ENCODE data around the gene RAB3A. TPM values are rescaled to one million over a fixed set of nuclear protein-coding genes. Genes with fewer than 3 reads are reported as not detected.
A peak's percentile ranks its signal among the peaks of the same experiment; 100 is the strongest.

RAB3A gene
- total RNA-seq, 4 donors from 2014 or later, result 0.63 to 2.0 TPM; not detected in 2

DNA sequence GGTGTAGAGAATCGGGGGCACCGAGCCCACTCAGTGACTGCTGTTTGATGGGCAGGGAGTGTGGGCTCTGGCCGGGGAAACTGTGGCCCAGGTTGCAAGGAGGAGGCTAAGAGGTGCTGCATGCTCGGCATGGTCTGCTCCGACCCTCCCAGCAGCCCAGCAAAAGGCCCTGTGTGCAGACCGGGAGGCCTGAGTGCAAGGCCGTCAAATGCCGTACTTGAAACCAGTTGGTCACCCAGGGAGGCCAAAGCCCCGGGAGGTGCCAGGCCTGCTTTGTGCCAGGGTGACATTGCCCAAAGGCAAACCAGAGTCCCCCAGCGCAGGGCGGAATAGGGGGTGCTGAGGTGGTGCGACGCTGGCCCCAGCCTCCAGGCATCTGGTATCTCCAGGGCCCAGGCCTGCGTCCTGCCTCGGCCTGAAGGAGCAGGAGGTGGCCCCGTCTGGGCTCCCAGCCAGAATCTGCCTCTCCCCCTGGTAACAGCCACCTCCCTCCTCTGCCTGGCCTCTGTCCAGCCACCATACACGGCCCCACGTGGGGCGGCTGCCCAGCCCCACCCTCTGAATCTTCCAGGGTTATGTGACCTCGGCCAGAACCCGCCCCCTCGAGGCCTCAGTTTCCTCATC lies 46.9 kb downstream of the RAB3A start:
- TF ChIP-seq, protein P1, sequence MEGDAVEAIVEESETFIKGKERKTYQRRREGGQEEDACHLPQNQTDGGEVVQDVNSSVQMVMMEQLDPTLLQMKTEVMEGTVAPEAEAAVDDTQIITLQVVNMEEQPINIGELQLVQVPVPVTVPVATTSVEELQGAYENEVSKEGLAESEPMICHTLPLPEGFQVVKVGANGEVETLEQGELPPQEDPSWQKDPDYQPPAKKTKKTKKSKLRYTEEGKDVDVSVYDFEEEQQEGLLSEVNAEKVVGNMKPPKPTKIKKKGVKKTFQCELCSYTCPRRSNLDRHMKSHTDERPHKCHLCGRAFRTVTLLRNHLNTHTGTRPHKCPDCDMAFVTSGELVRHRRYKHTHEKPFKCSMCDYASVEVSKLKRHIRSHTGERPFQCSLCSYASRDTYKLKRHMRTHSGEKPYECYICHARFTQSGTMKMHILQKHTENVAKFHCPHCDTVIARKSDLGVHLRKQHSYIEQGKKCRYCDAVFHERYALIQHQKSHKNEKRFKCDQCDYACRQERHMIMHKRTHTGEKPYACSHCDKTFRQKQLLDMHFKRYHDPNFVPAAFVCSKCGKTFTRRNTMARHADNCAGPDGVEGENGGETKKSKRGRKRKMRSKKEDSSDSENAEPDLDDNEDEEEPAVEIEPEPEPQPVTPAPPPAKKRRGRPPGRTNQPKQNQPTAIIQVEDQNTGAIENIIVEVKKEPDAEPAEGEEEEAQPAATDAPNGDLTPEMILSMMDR (IDR thresholded peaks at IDR 0.05), result no peak
- DNase-seq (ENCODE audit: low spot score) (no peak), ATAC-seq (ENCODE audit: low FRiP score) (no peak)

- DNase-seq (ENCODE audit: low spot score), result no peak
- TF ChIP-seq, protein P1 (IDR thresholded peaks at IDR 0.05), result no peak
- no peak for ATAC-seq (ENCODE audit: low FRiP score)
Measured at GRCh38 chr19:18156268-18156667, 47.6 kb downstream of the RAB3A start.

DNA sequence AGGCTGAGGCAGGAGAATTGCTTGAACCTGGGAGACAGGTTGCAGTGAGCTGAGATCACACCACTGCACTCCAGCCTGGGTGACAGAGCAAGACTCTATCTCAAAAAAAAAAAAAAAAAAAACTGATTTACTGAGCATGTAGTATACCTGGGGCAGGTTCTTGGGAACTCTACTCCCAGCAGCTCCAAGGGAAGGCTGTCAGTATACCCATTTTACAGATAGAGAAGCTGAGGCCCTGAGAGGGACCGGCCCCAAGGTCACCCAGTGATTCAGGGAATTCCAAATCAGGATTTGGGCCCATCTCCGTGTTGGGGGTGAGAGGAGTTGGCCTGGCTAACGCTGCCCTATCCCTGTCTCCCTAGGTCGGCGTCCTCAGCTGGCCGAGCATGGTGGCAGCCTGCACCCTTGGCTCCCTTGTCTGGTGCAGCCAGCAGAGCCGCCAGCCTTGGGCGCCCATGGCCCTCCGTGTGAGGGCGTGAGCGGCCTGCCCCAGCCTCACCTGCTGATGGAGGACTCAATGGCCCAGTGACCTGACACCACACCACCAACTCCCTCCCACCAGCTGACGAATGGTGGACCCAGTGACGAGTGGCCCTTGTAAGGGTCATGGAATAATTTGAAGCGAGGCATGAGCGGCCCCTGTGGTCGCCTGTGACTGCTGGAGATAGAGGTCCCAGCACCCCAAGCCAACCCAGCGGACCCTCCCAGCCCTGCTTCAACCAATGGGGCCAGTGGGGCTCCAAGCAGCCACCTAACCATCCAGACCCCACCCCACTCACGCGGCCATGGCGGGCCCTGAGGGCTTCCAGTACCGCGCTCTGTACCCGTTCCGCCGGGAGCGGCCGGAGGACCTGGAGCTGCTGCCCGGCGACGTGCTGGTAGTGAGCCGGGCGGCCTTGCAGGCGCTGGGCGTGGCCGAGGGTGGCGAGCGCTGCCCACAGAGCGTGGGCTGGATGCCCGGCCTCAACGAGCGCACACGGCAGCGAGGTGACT lies 48.5 kb downstream of the RAB3A start:
- DNase-seq (ENCODE audit: low spot score), result no peak
- no peak for ATAC-seq (ENCODE audit: low FRiP score)
- TF ChIP-seq, protein P1 (IDR thresholded peaks at IDR 0.05), result no peak

DNA sequence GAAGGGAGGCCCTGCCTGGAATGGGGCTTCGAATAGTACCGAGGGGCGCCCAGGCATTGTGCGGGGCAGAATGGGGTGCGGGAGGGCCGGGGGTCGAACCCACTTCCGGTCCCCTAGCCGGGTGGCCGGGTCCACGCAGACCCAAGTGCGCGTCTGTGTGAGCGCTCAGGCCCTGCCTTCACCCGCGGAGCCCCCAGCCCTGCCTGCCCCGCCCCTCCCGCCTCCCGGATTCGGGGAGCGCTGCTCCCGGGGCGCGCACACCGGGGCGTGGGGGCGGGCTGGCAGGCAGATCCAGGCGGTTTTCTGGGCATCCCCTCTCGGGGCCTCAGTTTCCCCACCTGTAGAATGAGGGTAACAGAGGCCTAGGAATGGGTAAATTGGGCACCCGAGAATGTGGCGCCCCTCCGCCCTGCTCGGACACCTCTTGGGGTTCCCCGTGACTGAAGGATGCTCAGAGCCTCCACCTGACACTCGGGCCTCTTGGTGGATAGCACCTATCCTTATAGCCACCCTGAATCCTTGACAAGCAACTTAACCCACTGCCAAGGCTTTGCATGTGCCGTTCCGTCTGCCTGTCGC lies 50.2 kb downstream of the RAB3A start:
- ATAC-seq (ENCODE audit: low FRiP score), result no peak
- TF ChIP-seq, protein P1 (IDR thresholded peaks at IDR 0.05), result no peak
- DNase-seq (ENCODE audit: low spot score), result no peak

DNA sequence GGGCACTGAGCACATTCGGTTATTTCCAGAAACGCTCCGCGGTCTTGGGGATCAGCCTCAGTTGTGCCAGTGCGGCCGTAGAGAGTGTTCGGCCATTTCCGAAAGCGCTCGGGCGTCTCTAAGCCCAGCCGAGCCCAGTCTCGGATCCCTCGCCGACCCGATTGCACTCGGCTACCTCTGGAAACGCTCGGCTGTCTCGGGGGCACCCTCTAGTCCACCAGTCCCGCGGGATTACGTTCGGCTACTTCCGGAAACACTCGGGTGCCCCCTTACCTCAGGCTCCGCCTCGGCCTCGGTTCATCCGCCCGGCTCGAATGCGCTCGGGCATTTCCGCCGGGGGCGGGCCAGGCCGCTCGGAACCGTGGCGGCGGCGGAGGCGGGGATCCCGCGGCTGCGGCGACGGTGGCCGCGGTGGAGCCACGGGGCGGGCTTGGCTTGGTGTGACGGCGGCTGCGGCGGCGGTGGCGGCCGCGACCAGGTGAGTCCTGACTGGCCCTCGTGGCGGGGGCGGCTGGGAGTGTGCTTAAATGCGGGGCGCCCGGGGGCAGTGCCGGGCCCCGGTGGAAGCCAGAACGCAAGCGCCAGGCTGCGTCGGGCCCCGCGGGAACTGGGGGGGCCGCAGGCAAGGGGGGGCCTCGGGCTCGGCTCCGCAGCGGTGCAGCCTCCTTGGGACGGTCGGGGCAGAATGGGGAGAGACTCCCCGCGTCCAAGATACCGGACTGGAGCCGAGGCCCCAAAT lies 50.9 kb downstream of the RAB3A start, which contains the start of gene PIK3R2:
PIK3R2 (plus strand) TSS at position 347 of the 739 bp plus-strand sequence. CDS start 2,717 bp downstream, outside the sequence.
- TF ChIP-seq, protein P1 (IDR thresholded peaks at IDR 0.05), result no peak
- ATAC-seq (ENCODE audit: low FRiP score) (peak; percentile 92), DNase-seq (ENCODE audit: low spot score) (peak; percentile 100)

GRCh38 chr19:18152442-18152816 lies 51.4 kb downstream of the RAB3A start:
- peak; percentile 63 for ATAC-seq (ENCODE audit: low FRiP score)
- DNase-seq (ENCODE audit: low spot score), result peak; percentile 100
- TF ChIP-seq, protein P1 (IDR thresholded peaks at IDR 0.05), result peak in 1 of 3 donors; percentile 37
